ACHN (cell line): ENCODE measurements around the gene TANK.
"Not testable (repeated sequence)": the region's sequence is repeated elsewhere in the genome, so short reads cannot be mapped to it uniquely, and the experiment has no call there.

Experiments
- DNase-seq: peaks from one replicate; pipeline ENCODE4 v3.0.0-alpha.2; 2015
- in situ Hi-C: cut with HindIII; loops from 2 replicates; pipeline ENCODE4 v1.10.0; 2017; ENCODE audit warnings: low sequenced_read_pairs, low pct_ligation_motif_present, low pct_unique_long_range_greater_than_20kb

The TANK gene

DNA sequence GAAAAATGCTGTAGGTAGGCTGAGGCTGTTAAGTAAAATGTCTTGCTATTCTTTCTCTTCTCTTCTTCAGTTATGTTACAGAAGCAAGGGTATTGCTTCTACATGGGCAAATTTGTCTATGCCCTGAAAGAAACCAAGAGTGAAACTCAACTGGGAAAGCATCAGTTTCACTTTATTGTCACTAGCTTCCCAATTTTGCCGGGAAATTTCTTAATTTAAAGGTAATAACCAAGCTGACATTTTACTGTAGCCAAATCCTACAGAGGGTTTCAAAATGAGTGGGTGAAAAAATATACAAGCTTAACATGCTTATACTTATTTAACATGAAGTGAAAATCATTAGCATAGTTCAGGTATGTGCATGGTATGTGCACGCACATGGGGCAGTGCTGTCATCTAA, 3.2 kb downstream of the TANK start:
- no peak for DNase-seq
- in situ Hi-C loops, result no loop called here

DNA sequence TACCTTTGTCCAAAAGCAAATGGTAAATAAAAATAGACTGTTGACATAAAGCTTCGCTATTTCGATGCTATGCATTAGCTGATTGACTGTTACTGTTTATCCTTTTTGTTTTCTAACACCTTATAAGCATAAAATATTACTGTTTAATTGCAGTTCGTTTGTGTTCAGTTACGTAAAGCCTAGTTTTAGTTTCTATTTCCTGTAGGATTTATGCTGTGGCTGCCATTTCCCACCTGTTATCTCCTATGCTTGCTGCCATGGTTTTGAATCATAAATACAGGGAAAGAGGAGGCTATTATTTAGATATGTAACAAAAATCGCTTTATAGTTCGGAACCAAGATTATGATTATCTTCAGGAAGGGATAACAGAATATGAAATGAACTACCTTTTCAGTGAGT, 3.9 kb downstream of the TANK start:
- no peak for DNase-seq
- in situ Hi-C loops, result no loop called here

DNA sequence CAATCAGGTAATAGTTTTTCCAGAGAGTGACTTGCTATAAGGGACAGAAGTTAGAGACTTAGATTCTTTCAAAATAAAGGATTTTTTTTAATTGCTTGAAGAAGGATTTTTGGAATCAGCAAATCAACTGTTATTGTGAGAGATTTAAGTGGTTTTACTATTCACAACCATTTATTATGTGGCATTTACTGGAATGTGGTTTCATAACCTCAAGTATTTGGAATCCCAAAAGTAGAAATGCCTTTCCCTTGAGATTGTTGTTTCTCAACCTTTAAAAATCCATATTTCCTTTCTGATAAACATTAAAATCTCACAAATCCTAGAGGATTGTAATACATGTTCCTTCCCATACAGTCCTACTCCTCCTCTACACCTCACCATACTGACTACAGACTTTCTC, 5.0 kb downstream of the TANK start:
- peak; percentile 36 for DNase-seq
- in situ Hi-C loops, result no loop called here

DNA sequence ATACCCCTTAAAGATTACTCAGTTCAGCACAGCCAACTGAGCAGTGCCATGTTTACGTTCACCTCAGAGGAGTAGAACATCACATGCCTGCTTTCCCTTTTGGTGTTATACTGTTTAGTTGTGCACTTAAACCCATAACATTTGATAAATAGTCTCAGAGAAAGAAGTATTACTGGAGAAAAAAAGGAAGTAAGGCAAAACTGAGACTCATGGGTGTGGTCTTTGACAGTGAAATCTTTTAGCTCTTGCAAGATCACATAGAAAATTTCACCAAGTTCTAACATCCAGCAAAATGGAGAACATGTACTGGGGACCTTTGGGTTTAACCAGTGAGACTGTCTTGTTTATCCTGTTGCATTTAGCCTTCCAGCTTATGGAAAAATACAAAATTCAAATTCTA, 5.6 kb downstream of the TANK start:
- DNase-seq, result no peak
- in situ Hi-C loops, result no loop called here

DNA sequence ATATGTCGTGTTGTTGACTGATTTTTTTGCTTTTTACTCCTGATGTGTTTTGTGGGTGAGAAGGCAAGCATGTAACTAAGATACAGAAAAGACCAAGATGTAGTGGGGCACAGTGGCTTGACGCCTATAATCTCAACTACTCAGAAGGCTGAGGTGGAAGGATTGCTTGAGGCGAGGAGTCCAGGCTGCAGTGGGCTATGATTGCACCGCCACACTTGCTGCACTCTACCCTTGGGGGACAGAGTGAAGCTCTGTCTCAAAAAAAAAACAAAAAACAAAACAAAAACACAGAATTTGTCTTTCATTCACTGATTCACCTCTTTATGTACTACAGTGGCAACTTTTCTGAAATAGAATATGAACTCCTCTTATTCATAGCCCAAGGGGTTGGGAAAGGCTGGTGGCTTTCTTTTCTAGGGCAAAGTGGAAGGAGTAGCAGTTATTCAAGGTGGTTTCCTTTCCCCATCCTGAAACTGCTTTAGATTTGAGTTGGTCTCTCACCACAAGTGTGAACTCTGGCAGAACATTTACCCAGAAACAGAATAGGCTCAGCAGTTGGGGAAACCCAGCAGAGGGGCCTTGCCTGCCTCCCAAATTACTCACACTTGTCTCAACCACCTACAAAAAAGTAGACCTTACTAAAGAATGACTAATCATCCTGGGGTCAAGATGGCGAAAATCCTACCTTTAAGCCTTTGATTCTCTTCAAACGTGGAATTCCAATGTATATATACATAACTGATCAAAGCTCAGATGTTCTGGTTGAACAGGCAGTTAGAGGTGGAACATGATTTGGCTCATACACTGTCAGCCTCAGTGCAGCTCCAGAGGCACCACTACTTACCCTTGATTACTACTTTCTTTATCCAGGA, 6.5 kb downstream of the TANK start:
- peak; percentile 36 for DNase-seq
- in situ Hi-C loops, result no loop called here

DNA sequence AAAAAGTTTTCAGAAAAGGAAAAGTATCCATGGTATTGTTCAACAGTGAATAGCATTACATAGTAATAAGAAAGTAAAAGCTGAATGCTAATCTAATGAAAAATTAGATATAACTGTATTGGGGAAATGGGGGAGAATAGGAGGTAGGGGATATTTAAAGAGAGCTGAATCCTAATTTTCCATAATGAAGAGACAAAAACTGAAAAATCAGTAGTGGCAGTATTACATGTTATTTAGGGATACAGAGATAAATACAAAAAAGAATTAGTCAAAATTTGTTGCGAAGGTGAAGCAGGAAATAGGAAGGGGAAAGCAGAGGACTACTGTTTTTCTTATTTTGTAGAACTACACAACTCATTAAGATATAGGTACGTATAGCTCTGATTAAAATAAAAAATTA, 9.1 kb downstream of the TANK start:
- in situ Hi-C loops, result no loop called here
- no peak for DNase-seq

DNA sequence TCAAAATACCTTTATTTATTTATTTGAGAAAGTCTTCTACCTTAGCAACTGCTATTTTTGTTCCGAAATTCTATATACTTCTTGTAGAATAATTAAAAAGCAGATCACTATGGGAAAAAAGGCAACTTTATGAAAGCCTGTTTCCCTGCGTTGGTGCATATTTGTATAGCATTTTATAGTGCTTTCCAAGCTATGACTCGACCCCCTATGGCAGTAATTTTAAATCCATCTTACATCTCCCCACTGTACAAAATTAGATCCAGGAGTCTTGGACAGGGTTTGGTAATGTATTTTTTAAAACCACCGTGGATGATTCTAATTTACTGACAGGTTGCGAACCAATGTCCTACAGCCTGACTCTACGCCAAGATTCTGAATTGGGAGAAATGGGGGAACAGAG, 10.1 kb downstream of the TANK start:
- DNase-seq, result no peak
- in situ Hi-C loops, result no loop called here

DNA sequence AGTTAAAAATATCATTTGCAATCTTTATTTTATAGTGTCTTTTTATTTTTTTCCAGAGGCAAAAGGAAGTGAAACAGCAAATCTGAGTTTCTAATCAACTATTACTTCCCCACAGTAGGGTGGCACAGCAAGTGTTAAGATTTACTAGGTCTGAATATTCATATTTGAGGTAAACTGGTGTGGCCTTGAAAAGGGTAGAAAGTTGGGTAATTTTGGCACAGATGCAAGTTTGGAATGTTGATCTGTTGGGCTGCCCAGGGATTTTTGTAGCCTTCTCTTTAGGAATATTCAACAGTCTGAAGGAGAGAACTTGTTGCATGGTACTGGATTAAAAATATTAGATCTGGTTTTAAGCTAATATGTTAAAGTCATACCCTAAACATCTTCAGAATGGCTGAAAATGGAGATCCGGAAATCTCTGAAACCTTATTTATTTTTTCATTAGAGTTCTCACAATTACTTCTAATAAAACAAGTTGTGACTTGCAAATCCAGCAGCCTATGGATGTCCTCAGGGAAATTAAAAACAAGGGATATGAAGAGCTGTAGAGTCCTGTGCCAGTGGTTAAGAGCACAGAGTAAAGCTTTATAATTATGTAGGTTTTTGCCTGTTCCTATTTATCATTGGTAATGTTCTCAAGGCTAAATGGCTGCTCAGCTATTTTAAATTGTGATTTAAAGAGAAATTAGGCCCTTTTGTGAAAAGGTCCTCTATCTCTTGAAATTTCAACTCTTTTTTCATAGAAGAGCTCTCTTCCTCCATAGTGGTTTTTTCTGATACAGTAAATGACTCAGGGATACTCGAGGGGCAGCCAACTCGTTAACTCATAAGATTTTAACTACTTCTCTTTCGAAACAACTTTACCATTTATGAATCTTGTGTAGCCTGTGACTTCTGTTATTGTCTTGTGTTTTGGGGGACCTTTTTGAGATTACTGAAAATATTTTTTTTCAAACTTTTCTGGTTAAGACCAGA, 11.0 kb downstream of the TANK start:
- DNase-seq, result no peak
- in situ Hi-C loops, result no loop called here

DNA sequence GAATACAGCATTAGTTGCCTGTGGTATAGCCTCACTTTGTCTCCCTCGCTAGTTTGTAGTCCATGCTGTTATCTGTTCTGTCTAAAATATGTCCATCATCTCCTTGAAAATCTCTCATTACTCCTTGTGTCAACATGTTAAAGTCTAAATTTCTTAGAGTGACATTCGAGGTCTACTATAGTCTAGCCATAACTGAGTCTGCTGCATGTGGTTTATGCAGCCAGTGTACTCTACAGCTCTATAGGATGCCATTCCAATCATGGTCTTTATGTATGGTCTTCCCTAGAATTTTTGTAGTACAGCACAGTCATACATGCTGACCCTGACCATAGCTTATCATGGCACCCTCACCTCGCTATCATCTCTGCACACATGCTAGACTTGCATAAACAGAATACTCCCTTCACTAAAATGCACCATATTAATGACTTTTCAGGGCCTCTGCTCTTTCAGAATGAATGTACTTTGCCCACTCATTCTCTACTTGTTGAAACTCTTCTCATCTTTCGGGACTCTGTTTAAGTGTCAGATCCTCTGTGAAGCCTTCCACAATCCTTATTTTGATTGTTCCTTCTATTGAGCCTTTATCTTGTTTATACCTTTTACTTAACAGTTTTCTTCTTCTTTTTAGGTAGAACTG, 12.8 kb downstream of the TANK start:
- in situ Hi-C loops, result no loop called here
- no peak for DNase-seq

DNA sequence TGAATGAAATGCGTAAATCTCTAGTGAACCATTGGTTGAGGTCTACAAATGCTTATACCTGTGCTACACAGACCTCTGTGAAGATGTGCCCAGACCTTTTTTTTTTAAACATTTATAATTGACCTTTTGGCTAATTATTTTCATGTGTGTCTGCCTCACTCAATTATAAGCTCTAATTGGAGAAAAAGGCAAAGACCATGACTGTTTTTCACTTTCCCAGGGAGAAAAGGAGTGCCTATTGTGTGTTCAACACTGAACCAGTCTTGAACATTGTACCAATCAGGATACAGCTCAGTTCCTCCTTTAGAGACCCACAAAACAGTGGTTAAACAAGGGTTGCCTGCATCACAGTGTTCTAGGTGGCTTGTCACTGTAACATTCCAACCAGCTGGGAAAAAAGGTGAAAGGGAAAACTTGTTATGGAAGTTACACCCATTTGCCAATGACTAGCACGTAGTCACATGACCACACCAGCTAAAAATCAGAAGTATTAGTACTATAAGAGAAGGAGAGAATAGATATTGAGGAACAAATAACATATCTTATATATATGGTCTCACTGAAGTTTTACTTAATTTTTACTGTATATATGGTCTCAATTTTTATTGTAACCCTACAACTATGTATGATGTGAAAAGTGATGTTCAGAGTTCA, 13.4 kb downstream of the TANK start:
- in situ Hi-C loops, result no loop called here
- no peak for DNase-seq

DNA sequence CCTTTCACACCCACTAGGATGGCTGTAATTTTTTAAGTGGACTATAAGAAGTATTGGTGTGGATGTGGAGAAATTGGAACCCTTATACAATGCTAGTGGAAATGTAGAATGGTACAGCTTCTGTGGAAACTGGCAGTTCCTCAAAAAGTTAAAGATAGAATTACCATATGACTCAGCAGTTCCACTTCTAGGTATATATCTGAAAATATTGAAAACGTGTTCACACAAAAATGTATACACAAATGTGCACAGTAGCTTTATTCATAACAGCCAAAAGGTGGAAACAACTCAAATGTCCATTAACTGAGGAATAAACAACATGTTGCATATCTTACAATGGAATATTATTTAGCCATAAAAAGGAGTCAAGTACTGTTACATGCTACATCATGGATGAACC, 17.7 kb downstream of the TANK start:
- in situ Hi-C loops, result no loop called here
- DNase-seq, result no peak

DNA sequence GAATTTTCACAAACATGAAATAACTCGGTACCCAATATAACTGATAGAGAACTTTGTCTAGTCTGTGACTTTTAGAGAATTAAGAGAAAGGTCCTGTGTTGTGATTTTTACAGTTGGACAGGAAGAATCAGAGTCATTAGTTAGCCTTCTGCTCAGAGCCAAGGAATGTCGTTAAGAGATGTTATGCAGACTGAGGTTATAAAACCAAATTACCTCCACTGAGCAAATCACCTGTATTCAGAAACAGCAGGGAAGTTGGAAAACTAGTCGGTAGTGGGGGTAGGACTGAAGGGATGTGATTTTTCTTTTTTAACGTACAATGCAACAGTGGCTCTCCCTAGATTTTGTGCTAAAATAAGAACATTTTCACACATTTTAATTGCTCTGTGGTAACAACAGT, 18.5 kb downstream of the TANK start:
- DNase-seq, result no peak
- in situ Hi-C loops, result no loop called here

DNA sequence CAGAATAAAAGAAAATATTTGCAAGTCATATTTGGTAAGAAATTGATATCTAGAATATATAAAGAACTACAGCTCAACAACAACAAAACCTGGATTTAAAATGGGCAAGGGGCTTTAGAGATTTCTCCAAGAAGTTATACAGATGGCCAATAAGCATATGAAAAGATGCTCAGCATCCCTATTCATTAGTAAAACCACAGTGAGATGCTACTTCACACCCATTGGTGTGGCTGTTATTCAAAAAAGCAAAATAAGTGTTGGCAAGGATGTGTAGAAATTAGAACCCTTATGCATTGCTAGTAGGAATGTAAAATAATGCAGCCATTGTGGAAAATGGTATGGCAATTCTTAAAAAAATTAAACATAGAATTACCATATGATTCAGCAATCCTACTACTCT, 29.8 kb downstream of the TANK start:
- DNase-seq, result no peak
- in situ Hi-C loops, result no loop called here

DNA sequence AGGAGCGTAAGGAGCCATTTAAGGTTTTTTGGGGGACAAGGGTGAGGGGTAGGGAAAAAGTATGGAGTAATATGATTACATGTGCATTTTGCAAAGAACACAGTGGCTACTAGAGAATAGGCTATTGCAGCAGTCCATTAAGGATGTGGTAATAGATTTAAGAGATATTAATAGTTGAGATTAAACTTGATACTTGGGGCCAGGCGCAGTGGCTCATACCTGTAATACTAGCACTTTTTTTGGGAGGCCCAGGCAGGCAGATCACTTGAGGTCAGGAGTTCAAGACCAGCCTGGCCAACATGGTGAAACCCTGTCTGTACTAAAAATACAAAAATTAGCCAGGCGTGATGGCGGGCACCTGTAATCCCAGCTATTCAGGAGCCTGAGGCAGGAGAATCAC, 35.4 kb downstream of the TANK start:
- DNase-seq, in situ Hi-C loops: not testable (repeated sequence)

DNA sequence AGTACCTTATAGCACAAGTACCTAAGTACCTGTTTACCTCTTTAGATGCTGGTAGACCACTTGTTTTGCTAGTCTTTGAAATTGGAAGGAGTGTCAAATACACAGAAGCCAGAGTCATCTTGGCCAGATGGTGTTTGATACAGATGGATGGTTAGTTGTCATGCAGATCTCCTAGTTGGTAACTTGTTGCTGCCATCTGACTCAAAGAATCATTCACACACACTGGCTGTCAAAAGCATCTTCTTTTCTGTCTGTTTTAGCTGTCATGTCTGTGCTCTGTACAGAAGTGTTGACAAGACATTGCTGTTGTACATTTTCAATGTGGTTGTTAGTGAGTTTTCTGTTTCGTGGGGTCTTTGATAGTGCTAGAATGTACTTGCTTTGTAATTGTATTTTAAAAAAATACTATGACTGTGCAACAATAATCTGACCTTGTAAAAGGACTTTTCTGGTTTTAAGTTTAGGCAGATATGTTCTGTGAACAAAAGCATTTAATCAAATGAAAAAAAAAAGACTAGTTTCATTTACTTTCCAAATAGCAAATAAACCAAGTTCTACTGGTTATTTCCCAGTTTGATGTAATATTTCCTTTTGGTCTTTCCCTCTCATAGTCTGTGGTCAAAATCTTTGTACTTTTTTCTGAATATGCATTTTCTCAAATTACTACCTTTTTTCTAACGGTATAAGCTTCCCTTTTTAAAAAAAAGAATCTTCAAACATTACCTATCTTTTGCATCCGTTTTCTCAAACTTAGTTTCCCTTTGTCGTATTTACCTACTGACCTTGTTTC, 39.9 kb downstream of the TANK start:
- DNase-seq, result peak; percentile 27
- in situ Hi-C loops, result no loop called here

DNA sequence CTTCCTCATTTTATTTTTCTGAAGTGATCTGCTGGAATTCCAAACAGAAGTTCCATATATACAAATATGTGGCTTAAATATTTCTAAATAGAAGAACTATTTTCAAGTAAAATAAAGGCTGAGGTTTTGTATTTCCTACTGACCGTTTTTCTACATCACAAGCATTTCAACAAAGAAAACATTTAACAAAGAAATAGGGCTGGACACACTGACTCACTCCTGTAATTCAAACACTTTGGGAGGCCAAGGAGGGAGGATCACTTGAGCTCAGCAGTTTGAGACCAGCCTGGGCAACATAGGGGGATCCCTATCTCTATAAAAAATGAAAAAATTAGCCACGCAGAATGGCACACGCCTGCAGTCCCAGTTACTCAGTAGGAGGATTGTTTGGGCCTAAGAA, 44.6 kb downstream of the TANK start:
- no peak for DNase-seq

DNA sequence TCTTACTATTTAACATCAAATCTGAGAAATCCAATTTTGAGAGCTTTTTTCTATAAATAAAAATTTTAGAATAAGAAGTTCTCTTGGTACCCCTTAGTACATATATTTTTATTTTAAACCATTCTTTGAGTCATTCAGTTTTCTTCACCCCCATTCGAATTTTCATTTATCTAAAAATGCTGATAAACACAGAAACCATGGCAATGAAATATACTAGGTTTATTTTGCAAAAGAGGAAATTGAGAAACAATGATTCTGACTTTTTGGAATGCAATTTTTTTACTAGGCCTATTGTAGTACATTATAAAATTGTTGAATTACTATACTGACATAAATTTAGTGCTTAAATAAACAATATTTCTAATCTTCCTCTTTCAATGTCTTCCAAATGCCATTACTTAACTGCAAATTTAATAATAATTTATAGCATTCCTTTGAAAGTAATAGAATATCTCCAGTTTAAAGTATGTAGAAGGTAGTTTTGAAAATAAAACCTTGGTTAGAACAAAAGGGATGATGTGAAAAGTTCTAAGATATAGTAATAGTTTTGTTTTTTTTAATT, 46.3 kb downstream of the TANK start:
- in situ Hi-C loops, result no loop called here
- no peak for DNase-seq

More for the DNA sequence above, 44.6 kb downstream of the TANK start:
- in situ Hi-C loops, result no loop called here

DNA sequence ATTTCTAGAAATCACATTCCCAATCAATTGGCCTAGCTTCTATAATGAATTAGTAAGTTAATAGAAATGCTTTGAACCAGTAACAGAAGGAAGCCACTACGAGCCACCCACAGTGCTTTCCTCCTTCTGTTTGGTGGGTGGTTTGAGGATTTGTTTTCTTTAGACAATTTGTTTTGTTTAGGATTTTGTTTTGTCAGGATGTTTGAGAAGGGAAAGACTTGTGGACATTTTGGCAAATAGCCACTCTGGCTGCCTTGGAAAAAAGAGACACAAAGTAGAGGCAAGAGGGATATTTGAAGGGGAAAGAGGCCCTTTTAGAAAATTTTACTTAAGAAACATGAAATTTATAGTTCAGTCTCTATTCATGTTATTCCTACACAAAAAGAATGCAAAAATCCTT, 47.7 kb downstream of the TANK start:
- DNase-seq, result no peak
- in situ Hi-C loops, result no loop called here
